Stimulated activated naive CD8-positive, alpha-beta T cell treated with anti-CD3 and anti-CD28 coated beads, Interleukin-15, Interleukin-2, amounts not matched to agents 100 ng/mL and 50 ng/mL, for 24 hours (primary cell): ENCODE measurements around the gene FRMD5.
"Not testable (repeated sequence)": the region's sequence is repeated elsewhere in the genome, so short reads cannot be mapped to it uniquely, and the experiment has no call there.

Experiments
- H3K27ac Mint-ChIP-seq: one replicate; pipeline ENCODE4 v1.8.0; 2021; ENCODE audit warnings: mild to moderate bottlenecking, mixed read lengths
- H3K27me3 Mint-ChIP-seq: one replicate; pipeline ENCODE4 v1.8.0; 2021; ENCODE audit warnings: mixed read lengths
- H3K36me3 Mint-ChIP-seq: one replicate; pipeline ENCODE4 v1.8.0; 2021; ENCODE audit warnings: low read depth, mixed read lengths
- H3K4me1 Mint-ChIP-seq: one replicate; pipeline ENCODE4 v1.8.0; 2021; ENCODE audit warnings: low read depth, mixed read lengths
- H3K4me3 Mint-ChIP-seq: one replicate; pipeline ENCODE4 v1.8.0; 2021; ENCODE audit warnings: mild to moderate bottlenecking, mixed read lengths
- H3K9me3 Mint-ChIP-seq: one replicate; pipeline ENCODE4 v1.8.0; 2021; ENCODE audit warnings: mixed read lengths

The FRMD5 gene

GRCh38 chr15:44045661-44046060, 149.4 kb downstream of the FRMD5 start:
- peaks cover 56% of the 10 kb centered on the region for H3K27me3 Mint-ChIP-seq
- H3K4me1 Mint-ChIP-seq, result peaks cover 17% of the 10 kb centered on the region
- H3K4me3 Mint-ChIP-seq, result no peak overlapping the region
- H3K9me3 Mint-ChIP-seq, result peaks cover 1% of the 10 kb centered on the region
- no peaks in the 10 kb centered on the region for H3K36me3 Mint-ChIP-seq
- H3K27ac Mint-ChIP-seq, result peak overlapping the region; percentile 26

- Mint-ChIP-seq H3K9me3 (peaks cover 3% of the 10 kb centered on the region), H3K4me3 (no peak overlapping the region), H3K27me3 (peaks cover 60% of the 10 kb centered on the region), H3K36me3 (no peaks in the 10 kb centered on the region), H3K27ac (peak overlapping the region; percentile 36), H3K4me1 (peaks cover 21% of the 10 kb centered on the region)
Measured at GRCh38 chr15:44045217-44045616, 149.9 kb downstream of the FRMD5 start.

- peaks cover 9% of the 10 kb centered on the region for H3K4me1 Mint-ChIP-seq
- H3K4me3 Mint-ChIP-seq, result no peak overlapping the region
- H3K36me3 Mint-ChIP-seq, result no peaks in the 10 kb centered on the region
- H3K27ac Mint-ChIP-seq, result no peak overlapping the region
- H3K27me3 Mint-ChIP-seq, result peaks cover 73% of the 10 kb centered on the region
- peaks cover 8% of the 10 kb centered on the region for H3K9me3 Mint-ChIP-seq
Measured at GRCh38 chr15:44038755-44039191, 156.3 kb downstream of the FRMD5 start.

GRCh38 chr15:44035781-44036699, 159.0 kb downstream of the FRMD5 start:
- peaks cover 8% of the 10 kb centered on the region for H3K9me3 Mint-ChIP-seq

GRCh38 chr15:44034933-44035624, 160.0 kb downstream of the FRMD5 start:
- Mint-ChIP-seq H3K9me3 (peaks cover 4% of the 10 kb centered on the region), H3K36me3 (no peaks in the 10 kb centered on the region), H3K27ac (no peak overlapping the region), H3K4me1 (peaks cover 3% of the 10 kb centered on the region), H3K4me3 (no peak overlapping the region), H3K27me3 (peaks cover 60% of the 10 kb centered on the region)

More at GRCh38 chr15:44035781-44036699, 159.0 kb downstream of the FRMD5 start:
- Mint-ChIP-seq H3K4me1 (peaks cover 9% of the 10 kb centered on the region), H3K27ac (no peak overlapping the region), H3K36me3 (no peaks in the 10 kb centered on the region), H3K27me3 (peaks cover 58% of the 10 kb centered on the region), H3K4me3 (no peak overlapping the region)

- H3K9me3 Mint-ChIP-seq, result no peaks in the 10 kb centered on the region
- H3K27ac Mint-ChIP-seq, result no peak overlapping the region
- no peaks in the 10 kb centered on the region for H3K36me3 Mint-ChIP-seq
- peaks cover 57% of the 10 kb centered on the region for H3K27me3 Mint-ChIP-seq
- no peaks in the 10 kb centered on the region for H3K4me1 Mint-ChIP-seq
- no peak overlapping the region for H3K4me3 Mint-ChIP-seq
Measured at GRCh38 chr15:44034334-44034733, 160.7 kb downstream of the FRMD5 start.

- Mint-ChIP-seq H3K4me3 (no peak overlapping the region), H3K27ac (no peak overlapping the region), H3K36me3 (no peaks in the 10 kb centered on the region), H3K9me3 (no peaks in the 10 kb centered on the region), H3K27me3 (peaks cover 57% of the 10 kb centered on the region), H3K4me1 (no peaks in the 10 kb centered on the region)
Measured at GRCh38 chr15:44033894-44034293, 161.2 kb downstream of the FRMD5 start.

GRCh38 chr15:44032820-44033219, 162.3 kb downstream of the FRMD5 start:
- not testable (repeated sequence) for H3K27ac Mint-ChIP-seq, H3K9me3 Mint-ChIP-seq, H3K4me1 Mint-ChIP-seq, H3K4me3 Mint-ChIP-seq, H3K36me3 Mint-ChIP-seq
- peaks cover 54% of the 10 kb centered on the region for H3K27me3 Mint-ChIP-seq

GRCh38 chr15:44029940-44030568, 165.0 kb downstream of the FRMD5 start:
- no peaks in the 10 kb centered on the region for H3K9me3 Mint-ChIP-seq
- peaks cover 61% of the 10 kb centered on the region for H3K27me3 Mint-ChIP-seq
- H3K4me1 Mint-ChIP-seq, result peaks cover 7% of the 10 kb centered on the region
- no peak overlapping the region for H3K27ac Mint-ChIP-seq
- H3K36me3 Mint-ChIP-seq, result no peaks in the 10 kb centered on the region
- H3K4me3 Mint-ChIP-seq, result no peak overlapping the region

GRCh38 chr15:44029003-44029402, 166.1 kb downstream of the FRMD5 start:
- H3K4me3 Mint-ChIP-seq, result no peak overlapping the region
- no peaks in the 10 kb centered on the region for H3K9me3 Mint-ChIP-seq
- no peak overlapping the region for H3K27ac Mint-ChIP-seq
- peaks cover 7% of the 10 kb centered on the region for H3K4me1 Mint-ChIP-seq
- no peaks in the 10 kb centered on the region for H3K36me3 Mint-ChIP-seq
- peaks cover 54% of the 10 kb centered on the region for H3K27me3 Mint-ChIP-seq

- Mint-ChIP-seq H3K27me3 (peaks cover 50% of the 10 kb centered on the region), H3K4me3 (no peak overlapping the region), H3K27ac (peak overlapping the region; percentile 22), H3K36me3 (no peaks in the 10 kb centered on the region), H3K4me1 (peaks cover 7% of the 10 kb centered on the region), H3K9me3 (no peaks in the 10 kb centered on the region)
Measured at GRCh38 chr15:44028349-44028748, 166.7 kb downstream of the FRMD5 start.

GRCh38 chr15:44024155-44024554, 170.9 kb downstream of the FRMD5 start:
- Mint-ChIP-seq H3K9me3 (no peaks in the 10 kb centered on the region), H3K36me3 (no peaks in the 10 kb centered on the region), H3K27me3 (peaks cover 37% of the 10 kb centered on the region), H3K4me3 (no peak overlapping the region), H3K27ac (no peak overlapping the region), H3K4me1 (peaks cover 7% of the 10 kb centered on the region)

GRCh38 chr15:44023176-44023575, 171.9 kb downstream of the FRMD5 start:
- Mint-ChIP-seq H3K36me3 (no peaks in the 10 kb centered on the region), H3K4me1 (peaks cover under 1% of the 10 kb centered on the region), H3K9me3 (no peaks in the 10 kb centered on the region), H3K27ac (no peak overlapping the region), H3K27me3 (peaks cover 39% of the 10 kb centered on the region), H3K4me3 (no peak overlapping the region)

GRCh38 chr15:44018151-44018550, 176.9 kb downstream of the FRMD5 start:
- Mint-ChIP-seq H3K27ac (no peak overlapping the region), H3K4me3 (no peak overlapping the region), H3K9me3 (no peaks in the 10 kb centered on the region), H3K4me1 (no peaks in the 10 kb centered on the region), H3K36me3 (no peaks in the 10 kb centered on the region), H3K27me3 (peaks cover 17% of the 10 kb centered on the region)
